Germinal center (tissue), 1 donor: ENCODE results near the gene DNM3.

Experiments used
- DNase-seq: peaks from one replicate; pipeline ENCODE4 v3.0.0; 2012; ENCODE audit warnings: mixed read lengths, low spot score

The DNM3 gene

GRCh38 chr1:172177849-172178248, 336.6 kb downstream of the DNM3 start:
- DNase-seq, result no peak

- no peak for DNase-seq
These were observed 337.6 kb downstream of the DNM3 start for GRCh38 chr1:172178886-172179285.

GRCh38 chr1:172179918-172180317, 338.6 kb downstream of the DNM3 start:
- DNase-seq, result no peak

- DNase-seq, result peak; percentile 11
These were observed 339.4 kb downstream of the DNM3 start for GRCh38 chr1:172180501-172181285.

GRCh38 chr1:172184506-172185191, 343.4 kb downstream of the DNM3 start:
- no peak for DNase-seq

- peak; percentile 6 for DNase-seq
These were observed 343.9 kb downstream of the DNM3 start for GRCh38 chr1:172185211-172185610.

GRCh38 chr1:172185996-172186395, 344.7 kb downstream of the DNM3 start:
- no peak for DNase-seq

GRCh38 chr1:172201572-172201971, 360.3 kb downstream of the DNM3 start:
- no peak for DNase-seq

- DNase-seq, result no peak
These were observed 362.0 kb downstream of the DNM3 start for GRCh38 chr1:172203135-172203823.

GRCh38 chr1:172203902-172204301, 362.6 kb downstream of the DNM3 start:
- no peak for DNase-seq

GRCh38 chr1:172206256-172206655, 365.0 kb downstream of the DNM3 start:
- no peak for DNase-seq

GRCh38 chr1:172208635-172209034, 367.3 kb downstream of the DNM3 start:
- DNase-seq, result no peak

- no peak for DNase-seq
These were observed 369.9 kb downstream of the DNM3 start for GRCh38 chr1:172211221-172211620.

GRCh38 chr1:172212124-172212523, 370.8 kb downstream of the DNM3 start:
- no peak for DNase-seq

- no peak for DNase-seq
These were observed 373.7 kb downstream of the DNM3 start for GRCh38 chr1:172215006-172215405.

GRCh38 chr1:172219966-172220365, 378.7 kb downstream of the DNM3 start:
- no peak for DNase-seq

- DNase-seq, result no peak
These were observed 379.1 kb downstream of the DNM3 start for GRCh38 chr1:172220376-172220775.

GRCh38 chr1:172221436-172221835, 380.1 kb downstream of the DNM3 start:
- DNase-seq, result no peak

GRCh38 chr1:172224871-172225270, 383.6 kb downstream of the DNM3 start:
- no peak for DNase-seq

- DNase-seq, result no peak
These were observed 388.6 kb downstream of the DNM3 start for GRCh38 chr1:172229942-172230341.

GRCh38 chr1:172230526-172230925, 389.2 kb downstream of the DNM3 start:
- no peak for DNase-seq

- no peak for DNase-seq
These were observed 395.7 kb downstream of the DNM3 start for GRCh38 chr1:172236958-172237357.

- no peak for DNase-seq
These were observed 396.9 kb downstream of the DNM3 start for GRCh38 chr1:172238158-172238557.
